DOHH2 (cell line): ENCODE results near the gene SLC7A11.
"Not testable (repeated sequence)": the region's sequence is repeated elsewhere in the genome, so short reads cannot be mapped to it uniquely, and the experiment has no call there.

ENCODE experiments used
- H3F3A ChIP-seq: fragments of 200-600 bp; sonication (generic), shearing (Covaris generic); 2 replicates; pipeline ENCODE4 v1.6.0; 2016; ENCODE audit warnings: antibody characterized with exemption, mild to moderate bottlenecking; ENCODE audit not compliant: control insufficient read depth, insufficient read depth
- H3K27ac ChIP-seq: fragments of 200-600 bp; sonication (generic); 2 replicates; pipeline ENCODE4 v1.5.1; 2014; ENCODE audit warnings: low read depth, mild to moderate bottlenecking, low read length, moderate library complexity
- H3K27me3 ChIP-seq: fragments of 200-600 bp; sonication (generic); 2 replicates; pipeline ENCODE4 v1.6.1; 2014; ENCODE audit warnings: mild to moderate bottlenecking, low read length, mixed read lengths; ENCODE audit not compliant: control insufficient read depth
- H3K36me3 ChIP-seq: fragments of 200-600 bp; sonication (generic); 2 replicates; pipeline ENCODE4 v1.6.1; 2014; ENCODE audit warnings: mild to moderate bottlenecking, low read length, moderate library complexity, mixed read lengths; ENCODE audit not compliant: control insufficient read depth
- H3K4me1 ChIP-seq: fragments of 200-600 bp; sonication (generic); 2 replicates; pipeline ENCODE4 v1.6.1; 2014; ENCODE audit warnings: mild to moderate bottlenecking, low read length, mixed read lengths; ENCODE audit not compliant: control insufficient read depth
- H3K4me2 ChIP-seq: fragments of 200-600 bp; sonication (generic); 2 replicates; pipeline ENCODE4 v1.6.0; 2014; ENCODE audit warnings: mild to moderate bottlenecking, low read length, moderate library complexity
- H3K4me3 ChIP-seq: fragments of 200-600 bp; sonication (generic); 2 replicates; pipeline ENCODE4 v1.5.1; 2014; ENCODE audit warnings: mild to moderate bottlenecking, low read length, mixed read lengths
- H3K79me2 ChIP-seq: fragments of 200-600 bp; sonication (generic); 2 replicates; pipeline ENCODE4 v1.6.1; 2014; ENCODE audit warnings: mild to moderate bottlenecking, low read length, mixed read lengths; ENCODE audit not compliant: control insufficient read depth
- H3K9me2 ChIP-seq: fragments of 200-600 bp; sonication (generic); replicated peaks from 2 replicates; pipeline ENCODE4 v1.6.1; 2014; ENCODE audit warnings: mild to moderate bottlenecking, low read length, mixed read lengths; ENCODE audit not compliant: control insufficient read depth
- H3K9me3 ChIP-seq: fragments of 200-600 bp; sonication (generic); 2 replicates; pipeline ENCODE4 v1.6.1; 2014; ENCODE audit warnings: antibody characterized with exemption, low read length, mixed read lengths; ENCODE audit not compliant: control insufficient read depth, insufficient read depth
- H4K20me1 ChIP-seq: fragments of 200-600 bp; sonication (generic); 2 replicates; pipeline ENCODE4 v1.6.0; 2014; ENCODE audit warnings: low read depth, mild to moderate bottlenecking, antibody characterized with exemption, low read length, moderate library complexity; ENCODE audit not compliant: control insufficient read depth, insufficient read depth
- CTCF ChIP-seq: fragments of 200-600 bp; sonication (generic); IDR thresholded peaks from one replicate; pipeline ENCODE4 v1.5.1; 2014; ENCODE audit warnings: antibody characterized with exemption, mild to moderate bottlenecking, low read depth, low read length; ENCODE audit not compliant: poor library complexity, severe bottlenecking
- EZH2phosphoT487 ChIP-seq: fragments of 200-600 bp; sonication (generic); IDR thresholded peaks from 2 replicates; pipeline ENCODE4 v1.6.1; 2017; ENCODE audit warnings: borderline replicate concordance, mild to moderate bottlenecking, antibody characterized with exemption, low read length, moderate library complexity, mixed read lengths

SLC7A11 gene

GRCh38 chr4:138216272-138216867 is 25.8 kb downstream of the SLC7A11 start:
- no peaks in the 10 kb centered on the region; the same call in 1 of the 2 replicates for H3K4me1 ChIP-seq
- H3K27me3 ChIP-seq = no peaks in the 10 kb centered on the region
- no peak overlapping the region for H3K4me2 ChIP-seq
- no peaks in the 10 kb centered on the region for H3K79me2 ChIP-seq
- no peaks in the 10 kb centered on the region for H3K9me3 ChIP-seq
- H3F3A ChIP-seq = no peaks in the 10 kb centered on the region
- no peak overlapping the region for H3K4me3 ChIP-seq
- no peaks in the 10 kb centered on the region for H3K36me3 ChIP-seq
- H3K27ac ChIP-seq = no peak overlapping the region
- TF ChIP-seq EZH2phosphoT487 (no peak), CTCF (no peak)
- H3K9me2 ChIP-seq = no peaks in the 10 kb centered on the region
- no peaks in the 10 kb centered on the region for H4K20me1 ChIP-seq

DNA sequence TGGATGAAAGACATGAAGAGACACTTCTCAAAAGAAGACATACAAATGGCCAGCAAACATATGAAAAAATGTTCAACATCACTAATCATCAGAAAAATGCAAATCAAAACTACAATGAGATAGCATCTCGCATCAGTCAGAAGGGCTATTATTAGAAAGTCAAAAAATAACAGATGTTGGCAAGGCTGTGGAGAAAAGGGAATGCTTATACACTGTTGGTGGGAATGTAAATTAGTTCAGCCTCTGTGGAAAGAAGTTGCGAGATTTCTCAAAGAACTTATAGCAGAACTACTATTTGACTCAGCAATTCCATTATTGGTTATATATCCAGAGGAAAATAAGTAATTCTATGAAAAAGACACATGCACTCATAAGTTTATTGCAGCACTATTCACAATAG is 31.6 kb downstream of the SLC7A11 start:
- not testable (repeated sequence) for H3K27ac ChIP-seq

GRCh38 chr4:138209094-138209493 is 33.1 kb downstream of the SLC7A11 start:
- H3K4me1 ChIP-seq = peaks cover 9% of the 10 kb centered on the region

More for the DNA sequence above, 31.6 kb downstream of the SLC7A11 start:
- not testable (repeated sequence) for H3K27me3 ChIP-seq, H3K4me3 ChIP-seq, H3K9me2 ChIP-seq, H3K9me3 ChIP-seq, H3K4me2 ChIP-seq, H3F3A ChIP-seq, H3K4me1 ChIP-seq, H3K36me3 ChIP-seq, H4K20me1 ChIP-seq, H3K79me2 ChIP-seq

More at GRCh38 chr4:138209094-138209493, 33.1 kb downstream of the SLC7A11 start:
- Histone ChIP-seq H4K20me1 (no peaks in the 10 kb centered on the region), H3F3A (no peaks in the 10 kb centered on the region), H3K4me3 (no peak overlapping the region), H3K27me3 (no peaks in the 10 kb centered on the region), H3K9me3 (no peaks in the 10 kb centered on the region), H3K36me3 (no peaks in the 10 kb centered on the region), H3K4me2 (no peak overlapping the region), H3K9me2 (no peaks in the 10 kb centered on the region), H3K79me2 (no peaks in the 10 kb centered on the region), H3K27ac (no peak overlapping the region)
- TF ChIP-seq CTCF (no peak), EZH2phosphoT487 (no peak)
